HepG2 (cell line): Measurements from ENCODE around the gene ATP10A. TPM values are rescaled to one million over a fixed set of nuclear protein-coding genes. Genes with fewer than 3 reads are reported as not detected.

Experiments
- ATAC-seq: fragments of 200-7000 bp; cut with Tn5 transposase; 3 replicates; pipeline ENCODE4 v1.9.1; 2020; ENCODE audit warnings: mild to moderate bottlenecking, moderate library complexity
- BruUV-seq: library from RNA; stranded (reverse); fragments of 400-500 nt; replicated peaks from 2 replicates; lab custom pipeline; 2021; lab: Mats Ljungman, UMichigan
- CTCF ChIA-PET: fragments of 300-600 bp; formaldehyde crosslinking; extraction: SDS; loops from one replicate; lab custom pipeline; 2021; ENCODE audit warnings: low total read pairs, inconsistent platforms, low intra/inter-chr PET ratio; lab: Yijun Ruan, JAX
- POLR2A ChIA-PET: fragments of 350-600 bp; sonication (Branson Sonifier 250); formaldehyde crosslinking; loops from one replicate; lab custom pipeline; 2020; ENCODE audit warnings: antibody characterized with exemption, inconsistent platforms; lab: Yijun Ruan, JAX
- DNase-seq: peaks from one replicate; pipeline ENCODE4 v3.0.0-alpha.2; 2015; ENCODE audit warnings: low spot score
- FAIRE-seq: peaks from 3 replicates; lab custom pipeline; 2011; peaks lifted over from hg19 to GRCh38; lab: Jason Lieb, UNC
- H2AFZ ChIP-seq: one replicate; pipeline ENCODE4 v1.6.1; 2011; ENCODE audit warnings: low read length, inconsistent platforms
- H3K27ac ChIP-seq: fragments of 300-600 bp; 3 replicates; pipeline ENCODE4 v1.8.0; 2011; ENCODE audit warnings: mixed run types, mild to moderate bottlenecking, mixed read lengths, low read length, inconsistent platforms; ENCODE audit not compliant: insufficient read depth; ENCODE audit errors: extremely low read length
- H3K27me3 ChIP-seq, 2 experiments: fragments of 200-600 bp in 1 of 2; 2 replicates in 1 of 2; 3 replicates in 1 of 2; pipeline versions ENCODE4 v1.6.0 to v1.8.0; 2011; ENCODE audit warnings: low read length in 2 of 2, mild to moderate bottlenecking in 2 of 2, moderate library complexity in 2 of 2, inconsistent platforms in 1 of 2; ENCODE audit not compliant: insufficient read depth in 2 of 2, control insufficient read depth in 1 of 2
- H3K36me3 ChIP-seq, 2 experiments: fragments of 200-600 bp in 1 of 2; replicated peaks in 1 of 2; 2 replicates in 1 of 2; 3 replicates in 1 of 2; pipeline versions ENCODE4 v1.5.1 to v1.8.0; 2011; ENCODE audit warnings: low read length in 2 of 2, inconsistent platforms in 1 of 2; ENCODE audit not compliant: insufficient read depth in 2 of 2, control insufficient read depth in 1 of 2
- H3K4me1 ChIP-seq: 2 replicates; pipeline ENCODE4 v1.5.1; 2012; ENCODE audit warnings: low read length, inconsistent platforms; ENCODE audit not compliant: insufficient read depth
- H3K4me2 ChIP-seq: 2 replicates; pipeline ENCODE4 v1.6.0; 2011; ENCODE audit warnings: low read depth, low read length, inconsistent platforms
- H3K4me3 ChIP-seq, 3 experiments: fragments of 200-600 bp in 1 of 3; sonication (generic), shearing (Covaris generic) in 1 of 3; replicated peaks in 1 of 3; 2 replicates each; pipeline ENCODE4 v1.5.1; 2011 to 2016; ENCODE audit warnings: low read length in 3 of 3, inconsistent platforms in 2 of 3, low read depth in 2 of 3, mild to moderate bottlenecking in 2 of 3, control low read depth in 1 of 3, mixed read lengths in 1 of 3; ENCODE audit not compliant: insufficient read depth in 1 of 3
- H3K79me2 ChIP-seq: one replicate; pipeline ENCODE4 v1.6.1; 2011; ENCODE audit warnings: low read length, inconsistent platforms; ENCODE audit not compliant: insufficient read depth
- H3K9ac ChIP-seq: 2 replicates; pipeline ENCODE4 v1.6.0; 2011; ENCODE audit warnings: mild to moderate bottlenecking, low read depth, low read length, inconsistent platforms; ENCODE audit not compliant: insufficient read depth
- H3K9me3 ChIP-seq: 2 replicates; pipeline ENCODE4 v1.5.1; 2012; ENCODE audit warnings: mild to moderate bottlenecking, low read length
- H4K20me1 ChIP-seq: 2 replicates; pipeline ENCODE4 v1.6.0; 2011; ENCODE audit warnings: inconsistent platforms, mild to moderate bottlenecking, low read length, moderate library complexity; ENCODE audit not compliant: insufficient read depth
- ERF ChIP-seq: IDR thresholded peaks from 2 replicates; pipeline ENCODE4 v1.6.1; 2018; ENCODE audit warnings: missing biosample characterization, missing genetic modification reagents
- FOXJ3 ChIP-seq: sonication (generic); formaldehyde crosslinking; IDR thresholded peaks from 2 replicates; pipeline ENCODE4 v1.4.0; 2020; ENCODE audit warnings: missing genetic modification reagents, mild to moderate bottlenecking, borderline replicate concordance
- MNT ChIP-seq: fragments of 450-650 bp; IDR thresholded peaks from 2 replicates; pipeline ENCODE4 v1.6.1; 2016
- MXD1 ChIP-seq: sonication (generic); formaldehyde crosslinking; IDR thresholded peaks from 2 replicates; pipeline ENCODE4 v1.4.0; 2020; ENCODE audit warnings: mild to moderate bottlenecking, missing genetic modification reagents
- TAF1 ChIP-seq: sonication (generic); formaldehyde crosslinking; IDR thresholded peaks from 2 replicates; pipeline ENCODE4 v1.4.0; 2020; ENCODE audit warnings: missing genetic modification reagents
- ZBTB44 ChIP-seq: sonication (generic); formaldehyde crosslinking; IDR thresholded peaks from 2 replicates; pipeline ENCODE4 v1.4.0; 2020; ENCODE audit warnings: missing genetic modification reagents
- ZNF180 ChIP-seq: sonication (generic); formaldehyde crosslinking; IDR thresholded peaks from 2 replicates; pipeline ENCODE4 v1.4.0; 2020; ENCODE audit warnings: low read depth, missing genetic modification reagents, borderline replicate concordance
- ZNF687 ChIP-seq: sonication (generic); formaldehyde crosslinking; IDR thresholded peaks from 2 replicates; pipeline ENCODE4 v1.5.1; 2020; ENCODE audit warnings: mild to moderate bottlenecking, missing genetic modification reagents, moderate library complexity
- ZNF800 ChIP-seq: sonication (generic); formaldehyde crosslinking; IDR thresholded peaks from 2 replicates; pipeline ENCODE4 v1.4.0; 2020; ENCODE audit warnings: missing genetic modification reagents
- WGBS: methylation state at CpG from one replicate; pipeline ENCODE4 v1.1.6; 2017; ENCODE audit warnings: low lambda C conversion rate; 5-methylcytosine and 5-hydroxymethylcytosine counted together
- in situ Hi-C: cut with HindIII; loops from 2 replicates; pipeline ENCODE4 v1.10.0; 2017; ENCODE audit warnings: low pct_unique_long_range_greater_than_20kb; ENCODE audit not compliant: extremely low pct_ligation_motif_present
- intact Hi-C: fragments of 100-400 bp; cut with micrococcal nuclease; formaldehyde crosslinking; loops from one replicate; pipeline ENCODE4 v1.10.0; 2022; ENCODE audit not compliant: unreplicated experiment
- polyA plus RNA-seq, 8 experiments: library from polyadenylated mRNA; depleted of rRNA in 3 of 8; stranded (reverse) in 7 of 8; unstranded in 1 of 8; fragments of >200 nt; fragmentation: Illumina TruSeq in 4 of 8; extraction: Trizol in 4 of 8; gene quantifications; 2 replicates each; pipeline versions ENCODE4 v1.2.1 to v1.2.3, GENCODE V29; 2011 to 2016; ENCODE audit warnings: low read depth in 4 of 8, missing spikeins in 1 of 8, mixed read lengths in 1 of 8; ENCODE audit not compliant: insufficient read depth in 1 of 8
- total RNA-seq, 5 experiments: library from RNA; depleted of rRNA; stranded (reverse); fragments of >200 nt; fragmentation: Illumina TruSeq; extraction: Trizol; gene quantifications; 2 replicates each; pipeline ENCODE4 v1.2.3, GENCODE V29; 2016; ENCODE audit warnings: low read depth in 1 of 5
- TF ChIP-seq, protein P1 (sequence below): sonication (generic); formaldehyde crosslinking; IDR thresholded peaks from 2 replicates; pipeline ENCODE4 v1.4.0; 2020; ENCODE audit warnings: mild to moderate bottlenecking, missing genetic modification reagents

Gene ATP10A
- total and polyA plus RNA-seq, 2 of the 13 experiments (the other 11 are each of a cell fraction or from before 2014, with no cell fraction given) = 0.58 to 4.2 TPM

DNA sequence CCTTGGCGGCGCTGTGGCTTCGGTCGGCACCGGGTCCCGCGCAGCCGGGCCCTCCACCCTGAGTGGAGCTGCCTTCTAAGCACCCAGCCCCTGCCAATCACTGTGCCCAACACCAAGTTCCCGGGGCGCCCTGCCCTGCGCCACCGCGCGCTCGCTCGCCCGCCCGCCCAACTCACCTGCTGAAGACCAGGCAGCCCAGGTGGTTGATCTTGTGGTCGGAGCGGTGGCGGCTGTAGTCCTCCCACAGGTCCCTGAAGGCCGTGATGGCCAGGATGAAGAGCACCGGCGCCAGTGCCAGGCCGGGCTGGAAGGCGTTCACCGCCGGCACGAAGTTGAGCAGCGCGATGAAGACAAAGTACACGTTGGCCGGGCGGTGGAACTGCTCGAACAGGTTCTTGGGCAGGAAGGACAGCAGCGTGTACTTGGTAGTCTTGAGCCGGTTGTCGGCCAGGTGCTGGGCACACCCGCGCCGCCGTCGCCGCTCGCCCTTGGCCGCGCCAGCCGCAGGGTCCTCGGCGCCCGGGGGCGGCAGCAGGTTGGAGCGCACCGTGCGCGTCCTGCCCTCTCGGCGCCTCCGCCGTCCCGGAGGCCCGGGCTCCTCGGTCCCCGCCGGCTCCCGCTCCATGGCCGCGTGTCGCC, 536 bp downstream of the ATP10A start:
- peaks cover 0 to 23% of the 10 kb centered on the region in 2 experiments; a peak in 3 of 5 replicates for H3K27me3 ChIP-seq
- CTCF ChIA-PET = no interaction called here
- no TSS peak for BruUV-seq
- TF ChIP-seq ZNF800 = peak; percentile 19; the same call in 1 of the 2 replicates
- TF ChIP-seq FOXJ3 (CRISPR knock-in tag) = no peak
- no peak for TF ChIP-seq ZNF180 (CRISPR knock-in tag)
- TF ChIP-seq, protein P1, sequence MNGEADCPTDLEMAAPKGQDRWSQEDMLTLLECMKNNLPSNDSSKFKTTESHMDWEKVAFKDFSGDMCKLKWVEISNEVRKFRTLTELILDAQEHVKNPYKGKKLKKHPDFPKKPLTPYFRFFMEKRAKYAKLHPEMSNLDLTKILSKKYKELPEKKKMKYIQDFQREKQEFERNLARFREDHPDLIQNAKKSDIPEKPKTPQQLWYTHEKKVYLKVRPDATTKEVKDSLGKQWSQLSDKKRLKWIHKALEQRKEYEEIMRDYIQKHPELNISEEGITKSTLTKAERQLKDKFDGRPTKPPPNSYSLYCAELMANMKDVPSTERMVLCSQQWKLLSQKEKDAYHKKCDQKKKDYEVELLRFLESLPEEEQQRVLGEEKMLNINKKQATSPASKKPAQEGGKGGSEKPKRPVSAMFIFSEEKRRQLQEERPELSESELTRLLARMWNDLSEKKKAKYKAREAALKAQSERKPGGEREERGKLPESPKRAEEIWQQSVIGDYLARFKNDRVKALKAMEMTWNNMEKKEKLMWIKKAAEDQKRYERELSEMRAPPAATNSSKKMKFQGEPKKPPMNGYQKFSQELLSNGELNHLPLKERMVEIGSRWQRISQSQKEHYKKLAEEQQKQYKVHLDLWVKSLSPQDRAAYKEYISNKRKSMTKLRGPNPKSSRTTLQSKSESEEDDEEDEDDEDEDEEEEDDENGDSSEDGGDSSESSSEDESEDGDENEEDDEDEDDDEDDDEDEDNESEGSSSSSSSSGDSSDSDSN (CRISPR knock-in tag) = 0 out of 2 replicates have a peak, but pooled peaks have one; percentile 48
- TF ChIP-seq ZNF687 = peak; percentile 7; the same call in 1 of the 2 replicates
- TF ChIP-seq ZBTB44 = no peak
- TF ChIP-seq MNT = no peak
- TF ChIP-seq MXD1 (CRISPR knock-in tag) = 0 out of 2 replicates have a peak, but pooled peaks have one; percentile 28
- TF ChIP-seq TAF1 (CRISPR knock-in tag) = no peak
- no peak for TF ChIP-seq ERF (CRISPR knock-in tag)

More for the DNA sequence above, 536 bp downstream of the ATP10A start:
- no peak for DNase-seq
- H3K27ac ChIP-seq = no peak overlapping the region
- peaks cover 4% of the 10 kb centered on the region for H3K79me2 ChIP-seq
- no CpG with 5 or more reads among the region's 69 CpGs for WGBS
- POLR2A ChIA-PET = no interaction called here
- 0 out of 2 replicates have a peak, but pooled peaks cover 5% of the 10 kb centered on the region for H3K4me1 ChIP-seq
- H3K4me3 ChIP-seq = peak overlapping the region; percentile 12 to 64 (median 41); a peak in 3 of 6 replicates
- ATAC-seq = peak; percentile 44
- in situ Hi-C loops (no loop called here), intact Hi-C loops (no loop called here)
- H3K36me3 ChIP-seq = no peaks in the 10 kb centered on the region
- peak overlapping the region; percentile 43; the same call in 1 of the 2 replicates for H3K9ac ChIP-seq
- no peak for FAIRE-seq
- peak overlapping the region; percentile 36; the same call in 1 of the 2 replicates for H3K4me2 ChIP-seq
- H2AFZ ChIP-seq = no peak overlapping the region
- H4K20me1 ChIP-seq = no peaks in the 10 kb centered on the region
- H3K9me3 ChIP-seq = no peaks in the 10 kb centered on the region
